GM12891 (cell line): ENCODE data around the gene GAGE13.
"Not testable (repeated sequence)": the region's sequence is repeated elsewhere in the genome, so short reads cannot be mapped to it uniquely, and the experiment has no call there.

Experiments used
- POLR2A ChIP-seq: IDR thresholded peaks from 2 replicates; pipeline ENCODE4 v1.6.1; 2011; ENCODE audit warnings: low read depth, low read length, control low read depth
- POLR2AphosphoS5 ChIP-seq: IDR thresholded peaks from 2 replicates; pipeline ENCODE4 v1.6.1; 2011; ENCODE audit warnings: low read depth, low read length, control low read depth
- SPI1 ChIP-seq: IDR thresholded peaks from 2 replicates; pipeline ENCODE4 v1.6.1; 2011; ENCODE audit warnings: low read depth, low read length, control low read depth
- TAF1 ChIP-seq: IDR thresholded peaks from 2 replicates; pipeline ENCODE4 v1.6.1; 2011; ENCODE audit warnings: low read depth, low read length, control low read depth

DNA sequence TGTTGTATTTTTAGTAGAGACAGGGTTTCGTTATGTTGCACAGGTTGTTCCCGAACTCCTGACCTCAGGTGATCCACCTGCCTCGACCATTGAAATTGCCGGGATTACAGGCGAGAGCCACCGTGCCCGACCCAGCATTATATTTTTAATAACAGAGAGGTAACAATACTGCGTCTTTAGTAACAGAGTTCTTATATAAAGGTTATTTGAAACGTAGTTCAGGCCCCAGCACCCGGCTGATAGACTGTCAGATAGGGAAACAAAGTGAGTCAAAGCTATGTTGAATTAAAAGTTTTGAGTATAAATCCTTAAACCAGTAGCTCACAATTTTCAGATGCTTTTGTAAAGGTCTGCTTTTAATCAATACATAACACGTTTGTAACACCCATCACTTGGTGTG lies 14.8 kb downstream of the GAGE13 start:
- TF ChIP-seq POLR2AphosphoS5, POLR2A, TAF1, SPI1: not testable (repeated sequence)
